K562 (cell line): ENCODE measurements around the gene MAGI2. TPM values are rescaled to one million over a fixed set of nuclear protein-coding genes. Genes with fewer than 3 reads are reported as not detected.

Experiments
- DACH1 ChIP-seq: fragments of 450-650 bp; IDR thresholded peaks from 2 replicates; pipeline ENCODE4 v1.6.1; 2018; ENCODE audit not compliant: partially characterized antibody
- DPF2 ChIP-seq: fragments of 450-650 bp; IDR thresholded peaks from 2 replicates; pipeline ENCODE4 v1.6.1; 2016
- ELF4 ChIP-seq: fragments of 450-650 bp; formaldehyde crosslinking; IDR thresholded peaks from 2 replicates; pipeline ENCODE4 v1.4.0; 2022; ENCODE audit warnings: missing genetic modification characterization
- FOXJ3 ChIP-seq: sonication (generic); formaldehyde crosslinking; IDR thresholded peaks from 2 replicates; pipeline ENCODE4 v1.4.0; 2020; ENCODE audit warnings: mild to moderate bottlenecking, missing genetic modification reagents
- USF2 ChIP-seq: sonication (generic); formaldehyde crosslinking; IDR thresholded peaks from 2 replicates; pipeline ENCODE4 v1.5.0; 2020; ENCODE audit warnings: missing genetic modification reagents
- ZNF23 ChIP-seq: fragments of 250-450 bp; sonication (Bioruptor Pico); IDR thresholded peaks from 2 replicates; pipeline ENCODE4 v1.4.0; 2020; ENCODE audit warnings: mild to moderate bottlenecking
- polyA plus RNA-seq, 8 experiments: library from polyadenylated mRNA; depleted of rRNA in 4 of 8; stranded (reverse) in 5 of 8; unstranded in 3 of 8; fragments of >200 nt; fragmentation: Nextera tagmentation in 2 of 8; fragmentation: Illumina TruSeq in 1 of 8; extraction: Ambion mirVana in 2 of 8; extraction: Trizol in 1 of 8; gene quantifications; 2 replicates each; pipeline versions ENCODE4 v1.2.1 to v1.2.3, GENCODE V29; 2011 to 2014; ENCODE audit warnings: inconsistent platforms in 1 of 8, missing spikeins in 1 of 8
- small RNA-seq: library from RNA; depleted of rRNA; stranded (forward); fragments of <200 nt; gene quantifications from one replicate; pipeline ENCODE3, GENCODE V24; 2014
- total RNA-seq, 7 experiments: library from RNA; depleted of rRNA in 6 of 7; stranded (reverse); fragments of >200 nt in 6 of 7; fragmentation: Illumina TruSeq in 2 of 7; extraction: Trizol in 2 of 7; gene quantifications; 2 replicates each; pipeline versions ENCODE4 v1.2.1 to v1.2.3, GENCODE V29; 2011 to 2021; ENCODE audit warnings: low replicate concordance in 1 of 7

MAGI2 gene
- total and polyA plus RNA-seq, 9 of the 15 experiments (the other 6 are each of a cell fraction or from before 2014, with no cell fraction given), result 0.27 to 1.4 (median 0.70) TPM

DNA sequence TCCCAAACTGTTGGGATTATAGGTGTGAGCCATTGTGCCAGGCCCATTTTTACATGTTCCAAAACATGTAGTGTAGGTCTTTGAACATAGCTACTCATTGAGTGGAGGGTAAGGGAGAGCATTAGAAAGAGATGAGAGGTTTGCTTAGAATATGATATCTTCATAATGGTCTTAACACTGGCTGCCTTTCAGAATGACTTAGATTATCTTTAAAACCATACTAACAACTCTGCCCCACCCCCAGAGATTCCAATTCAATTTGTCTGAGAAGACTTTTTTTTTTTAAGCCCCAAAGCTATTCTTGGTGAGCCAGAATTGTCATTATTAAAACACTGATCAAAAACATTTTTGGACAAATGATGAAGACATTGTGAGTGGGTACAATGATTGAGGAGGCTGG lies 1486.0 kb downstream of the MAGI2 start (continued):
- TF ChIP-seq USF2 (CRISPR knock-in tag), result no peak
- no peak for TF ChIP-seq FOXJ3 (CRISPR knock-in tag)
- peak; percentile 34; the same call in 1 of the 2 replicates for TF ChIP-seq DPF2
- TF ChIP-seq ELF4, result no peak
- TF ChIP-seq ZNF23, result no peak
- TF ChIP-seq DACH1, result no peak
- TF ChIP-seq, all 486 proteins: peak for 3

Small RNAs within 50 kb of the gene (small RNA-seq; reads per million reads assigned to genes)
- gene RNU6-337P, result not detected
- gene RNU6-530P, result not detected
